GM13977 (cell line): ENCODE data around the gene HSDL2.
"Not testable (repeated sequence)": the region's sequence is repeated elsewhere in the genome, so short reads cannot be mapped to it uniquely, and the experiment has no call there.

Source experiments
- DNase-seq: peaks from one replicate; pipeline ENCODE4 v3.0.0; 2012; ENCODE audit warnings: low spot score
- in situ Hi-C: fragments of 300-500 bp; cut with MboI; formaldehyde crosslinking; loops from one replicate; pipeline ENCODE4 v1.12.0; 2022; ENCODE audit warnings: low sequenced_read_pairs, low pct_unique_long_range_greater_than_20kb, mixed read lengths, inconsistent platforms; ENCODE audit not compliant: unreplicated experiment
- TF ChIP-seq, protein P1 (sequence below): IDR thresholded peaks from 2 replicates; pipeline ENCODE4 v1.5.1; 2012; ENCODE audit warnings: mild to moderate bottlenecking, control low read depth; ENCODE audit not compliant: insufficient read depth; ENCODE audit errors: extremely low read depth, missing control alignments

The HSDL2 gene

DNA sequence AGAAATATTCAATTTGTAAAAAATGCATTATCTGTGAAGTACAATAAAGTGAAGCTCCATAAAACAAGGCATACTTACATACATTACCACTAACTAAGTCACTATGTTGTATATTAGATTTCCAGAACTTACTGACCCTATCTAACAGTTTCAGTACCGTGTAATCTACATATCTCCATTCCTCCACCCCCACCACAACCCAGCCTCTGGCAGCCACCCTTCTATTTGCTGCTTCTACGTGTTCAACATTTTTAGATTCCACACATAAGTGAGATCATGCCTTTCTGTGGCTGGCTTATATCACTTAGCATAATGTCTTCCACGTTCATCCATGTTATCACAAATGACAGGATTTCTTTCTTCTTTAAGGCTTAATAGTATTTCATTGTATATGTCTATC lies 15.1 kb upstream of the HSDL2 start:
- TF ChIP-seq, protein P1, sequence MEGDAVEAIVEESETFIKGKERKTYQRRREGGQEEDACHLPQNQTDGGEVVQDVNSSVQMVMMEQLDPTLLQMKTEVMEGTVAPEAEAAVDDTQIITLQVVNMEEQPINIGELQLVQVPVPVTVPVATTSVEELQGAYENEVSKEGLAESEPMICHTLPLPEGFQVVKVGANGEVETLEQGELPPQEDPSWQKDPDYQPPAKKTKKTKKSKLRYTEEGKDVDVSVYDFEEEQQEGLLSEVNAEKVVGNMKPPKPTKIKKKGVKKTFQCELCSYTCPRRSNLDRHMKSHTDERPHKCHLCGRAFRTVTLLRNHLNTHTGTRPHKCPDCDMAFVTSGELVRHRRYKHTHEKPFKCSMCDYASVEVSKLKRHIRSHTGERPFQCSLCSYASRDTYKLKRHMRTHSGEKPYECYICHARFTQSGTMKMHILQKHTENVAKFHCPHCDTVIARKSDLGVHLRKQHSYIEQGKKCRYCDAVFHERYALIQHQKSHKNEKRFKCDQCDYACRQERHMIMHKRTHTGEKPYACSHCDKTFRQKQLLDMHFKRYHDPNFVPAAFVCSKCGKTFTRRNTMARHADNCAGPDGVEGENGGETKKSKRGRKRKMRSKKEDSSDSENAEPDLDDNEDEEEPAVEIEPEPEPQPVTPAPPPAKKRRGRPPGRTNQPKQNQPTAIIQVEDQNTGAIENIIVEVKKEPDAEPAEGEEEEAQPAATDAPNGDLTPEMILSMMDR: no peak
- in situ Hi-C loops: loop anchor here (25.0 kb wide), 1 partner anchor 602 kb away; no protein-coding TSS in a partner anchor

DNA sequence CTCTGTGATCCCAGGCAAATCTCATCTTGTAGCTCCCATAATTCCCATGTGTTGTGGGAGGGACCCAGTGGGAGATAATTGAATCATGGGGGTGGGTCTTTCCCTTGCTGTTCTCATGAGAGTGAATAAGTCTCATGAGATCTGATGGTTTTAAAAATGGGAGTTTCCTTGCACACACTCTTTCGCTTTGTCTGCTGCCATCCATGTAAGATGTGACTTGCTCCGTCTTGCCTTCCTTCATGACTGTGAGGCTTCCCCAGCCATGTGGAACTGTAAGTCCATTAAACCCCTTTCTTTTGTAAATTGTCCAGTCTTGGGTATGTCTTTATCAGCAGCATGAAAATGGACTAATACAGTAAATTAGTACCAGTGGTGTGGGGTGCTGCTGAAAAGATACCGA lies 14.7 kb upstream of the HSDL2 start:
- DNase-seq: not testable (repeated sequence)
- in situ Hi-C loops: loop anchor here (25.0 kb wide), 1 partner anchor 603 kb away; no protein-coding TSS in a partner anchor

More for the DNA sequence above, 15.1 kb upstream of the HSDL2 start:
- DNase-seq: no peak

DNA sequence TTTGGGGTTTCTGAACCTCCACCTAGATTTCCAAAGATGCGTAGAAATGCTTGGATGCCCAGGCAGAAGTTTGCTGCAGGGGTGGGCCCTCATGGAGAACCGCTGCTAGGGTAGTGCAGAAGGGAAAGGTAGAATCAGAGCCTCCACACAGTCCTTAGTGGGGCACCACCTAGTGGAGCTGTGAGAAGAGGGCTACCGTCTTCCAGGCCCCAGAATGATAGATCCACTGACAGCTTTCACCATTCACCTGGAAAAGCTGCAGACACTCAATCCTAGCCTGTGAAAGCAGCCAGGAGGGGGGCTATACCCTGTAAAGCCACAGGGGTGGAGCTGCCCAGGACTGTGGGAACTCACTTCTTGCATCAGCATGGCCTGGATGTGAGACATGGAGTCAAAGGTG lies 13.3 kb upstream of the HSDL2 start:
- DNase-seq: no peak
- in situ Hi-C loops: loop anchor here (25.0 kb wide), 1 partner anchor 604 kb away; no protein-coding TSS in a partner anchor

DNA sequence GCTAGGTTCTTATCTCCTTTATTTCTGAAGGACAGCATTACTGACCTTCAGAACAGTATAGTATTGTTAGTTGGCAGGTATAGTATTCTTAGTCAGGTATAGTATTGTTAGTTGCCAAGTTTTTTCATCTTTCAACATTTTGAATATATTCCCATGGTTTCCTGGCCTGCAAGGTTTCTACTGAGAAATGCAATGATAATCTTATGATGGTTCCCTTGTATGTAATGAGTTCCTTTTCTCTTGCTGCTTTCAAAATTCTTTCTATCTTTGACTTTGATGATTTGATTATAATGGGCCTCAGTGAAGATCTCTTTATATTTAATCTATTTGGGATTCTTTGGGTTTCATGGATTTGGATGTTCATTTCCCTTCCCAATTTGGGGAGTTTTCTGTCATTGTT lies 12.4 kb upstream of the HSDL2 start:
- TF ChIP-seq, protein P1: no peak
- in situ Hi-C loops: loop anchor here (25.0 kb wide), 1 partner anchor 605 kb away; no protein-coding TSS in a partner anchor
- no peak for DNase-seq

More for the DNA sequence above, 13.3 kb upstream of the HSDL2 start:
- TF ChIP-seq, protein P1: no peak

DNA sequence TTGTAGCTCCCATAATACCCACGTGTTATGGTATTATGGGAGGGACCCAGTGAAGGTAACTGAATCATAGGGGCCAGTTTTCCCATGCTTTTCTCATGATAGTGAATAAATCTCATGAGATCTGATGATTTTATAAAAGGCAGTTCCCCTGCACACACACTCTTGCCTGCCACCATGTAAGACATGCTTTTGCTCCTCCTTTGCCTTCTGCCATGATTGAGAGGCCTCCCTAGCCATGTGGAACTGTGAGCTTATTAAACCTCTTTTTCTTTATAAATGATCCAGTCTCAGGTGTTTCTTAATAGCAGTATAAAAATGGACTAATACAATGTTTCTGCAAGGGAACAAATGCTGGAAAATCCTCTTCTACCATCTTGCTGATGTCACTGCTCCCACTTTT lies 10.1 kb upstream of the HSDL2 start:
- TF ChIP-seq, protein P1: no peak
- in situ Hi-C loops: loop anchor here (25.0 kb wide), 1 partner anchor 608 kb away; no protein-coding TSS in a partner anchor
- no peak for DNase-seq

DNA sequence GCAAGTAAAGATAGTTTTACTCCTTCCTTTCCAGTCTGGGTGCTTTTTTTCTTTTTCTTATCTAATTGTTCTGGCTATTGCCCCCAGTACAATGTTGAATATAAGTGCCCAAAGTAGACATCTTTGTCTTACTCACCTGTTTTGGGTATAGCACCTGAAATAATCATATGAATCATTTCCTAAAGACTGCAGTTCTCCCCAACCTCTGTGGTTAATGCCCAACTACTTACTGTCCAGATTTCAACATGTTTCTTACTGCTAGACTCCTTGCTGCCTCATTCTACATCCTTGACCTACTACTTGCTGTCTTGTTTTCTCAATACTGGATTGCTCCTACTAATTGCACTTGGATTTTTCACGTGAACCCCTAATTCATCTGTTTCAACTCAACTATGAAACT lies 8.8 kb upstream of the HSDL2 start:
- in situ Hi-C loops: loop anchor here (25.0 kb wide), 1 partner anchor 609 kb away; no protein-coding TSS in a partner anchor
- TF ChIP-seq, protein P1: no peak
- DNase-seq: no peak

DNA sequence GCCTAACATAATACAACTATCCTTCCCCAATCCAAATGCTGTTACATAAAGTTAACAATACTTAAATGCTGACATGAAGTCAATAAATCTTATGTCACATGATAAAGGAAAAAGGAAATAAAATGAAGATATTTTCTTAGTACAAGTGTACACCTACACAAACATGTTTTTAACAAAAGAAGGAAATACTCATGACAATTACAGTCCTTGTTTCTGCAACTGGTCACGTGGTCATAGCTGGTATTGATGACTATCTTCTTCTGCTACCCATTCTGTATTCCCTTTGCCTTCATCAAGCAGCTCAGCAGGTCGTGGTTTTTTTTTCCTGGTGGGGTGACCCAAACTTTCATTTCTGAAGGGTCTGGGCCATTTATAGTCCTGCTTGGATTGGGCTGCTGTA lies 6.2 kb upstream of the HSDL2 start:
- in situ Hi-C loops: loop anchor here (25.0 kb wide), 1 partner anchor 611 kb away; no protein-coding TSS in a partner anchor
- not testable (repeated sequence) for DNase-seq

DNA sequence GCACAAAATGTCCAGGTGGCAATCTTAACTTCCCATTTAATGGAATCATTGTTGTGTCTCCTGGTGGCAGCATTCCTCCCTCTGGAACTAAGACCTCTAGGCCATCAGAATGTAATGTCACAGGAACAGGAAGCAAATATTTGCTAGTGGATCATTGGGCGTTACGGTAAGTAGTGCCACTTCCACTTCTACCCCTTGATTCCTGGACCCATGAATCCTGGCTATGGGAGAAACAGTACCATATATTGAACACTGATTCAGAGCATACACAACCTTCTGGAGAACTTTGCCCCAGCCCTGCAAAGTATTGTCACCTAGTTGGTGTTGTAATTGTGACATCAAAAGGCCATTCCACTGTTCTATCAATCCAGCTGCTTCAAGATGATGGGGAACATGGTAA lies 5.7 kb upstream of the HSDL2 start:
- in situ Hi-C loops: loop anchor here (25.0 kb wide), 1 partner anchor 612 kb away; no protein-coding TSS in a partner anchor
- not testable (repeated sequence) for DNase-seq
